DOHH2 (cell line): ENCODE results near the gene QRICH2.

Experiments used
- H3F3A ChIP-seq: fragments of 200-600 bp; sonication (generic), shearing (Covaris generic); 2 replicates; pipeline ENCODE4 v1.6.0; 2016; ENCODE audit warnings: antibody characterized with exemption, mild to moderate bottlenecking; ENCODE audit not compliant: control insufficient read depth, insufficient read depth
- H3K27ac ChIP-seq: fragments of 200-600 bp; sonication (generic); 2 replicates; pipeline ENCODE4 v1.5.1; 2014; ENCODE audit warnings: low read depth, mild to moderate bottlenecking, low read length, moderate library complexity
- H3K27me3 ChIP-seq: fragments of 200-600 bp; sonication (generic); 2 replicates; pipeline ENCODE4 v1.6.1; 2014; ENCODE audit warnings: mild to moderate bottlenecking, low read length, mixed read lengths; ENCODE audit not compliant: control insufficient read depth
- H3K36me3 ChIP-seq: fragments of 200-600 bp; sonication (generic); 2 replicates; pipeline ENCODE4 v1.6.1; 2014; ENCODE audit warnings: mild to moderate bottlenecking, low read length, moderate library complexity, mixed read lengths; ENCODE audit not compliant: control insufficient read depth
- H3K4me1 ChIP-seq: fragments of 200-600 bp; sonication (generic); 2 replicates; pipeline ENCODE4 v1.6.1; 2014; ENCODE audit warnings: mild to moderate bottlenecking, low read length, mixed read lengths; ENCODE audit not compliant: control insufficient read depth
- H3K4me2 ChIP-seq: fragments of 200-600 bp; sonication (generic); 2 replicates; pipeline ENCODE4 v1.6.0; 2014; ENCODE audit warnings: mild to moderate bottlenecking, low read length, moderate library complexity
- H3K4me3 ChIP-seq: fragments of 200-600 bp; sonication (generic); 2 replicates; pipeline ENCODE4 v1.5.1; 2014; ENCODE audit warnings: mild to moderate bottlenecking, low read length, mixed read lengths
- H3K79me2 ChIP-seq: fragments of 200-600 bp; sonication (generic); 2 replicates; pipeline ENCODE4 v1.6.1; 2014; ENCODE audit warnings: mild to moderate bottlenecking, low read length, mixed read lengths; ENCODE audit not compliant: control insufficient read depth
- H3K9me2 ChIP-seq: fragments of 200-600 bp; sonication (generic); replicated peaks from 2 replicates; pipeline ENCODE4 v1.6.1; 2014; ENCODE audit warnings: mild to moderate bottlenecking, low read length, mixed read lengths; ENCODE audit not compliant: control insufficient read depth
- H3K9me3 ChIP-seq: fragments of 200-600 bp; sonication (generic); 2 replicates; pipeline ENCODE4 v1.6.1; 2014; ENCODE audit warnings: antibody characterized with exemption, low read length, mixed read lengths; ENCODE audit not compliant: control insufficient read depth, insufficient read depth
- H4K20me1 ChIP-seq: fragments of 200-600 bp; sonication (generic); 2 replicates; pipeline ENCODE4 v1.6.0; 2014; ENCODE audit warnings: low read depth, mild to moderate bottlenecking, antibody characterized with exemption, low read length, moderate library complexity; ENCODE audit not compliant: control insufficient read depth, insufficient read depth
- EZH2phosphoT487 ChIP-seq: fragments of 200-600 bp; sonication (generic); IDR thresholded peaks from 2 replicates; pipeline ENCODE4 v1.6.1; 2017; ENCODE audit warnings: borderline replicate concordance, mild to moderate bottlenecking, antibody characterized with exemption, low read length, moderate library complexity, mixed read lengths
- TF ChIP-seq, protein P1 (sequence below): fragments of 200-600 bp; sonication (generic); IDR thresholded peaks from one replicate; pipeline ENCODE4 v1.5.1; 2014; ENCODE audit warnings: antibody characterized with exemption, mild to moderate bottlenecking, low read depth, low read length; ENCODE audit not compliant: poor library complexity, severe bottlenecking

QRICH2 gene

DNA sequence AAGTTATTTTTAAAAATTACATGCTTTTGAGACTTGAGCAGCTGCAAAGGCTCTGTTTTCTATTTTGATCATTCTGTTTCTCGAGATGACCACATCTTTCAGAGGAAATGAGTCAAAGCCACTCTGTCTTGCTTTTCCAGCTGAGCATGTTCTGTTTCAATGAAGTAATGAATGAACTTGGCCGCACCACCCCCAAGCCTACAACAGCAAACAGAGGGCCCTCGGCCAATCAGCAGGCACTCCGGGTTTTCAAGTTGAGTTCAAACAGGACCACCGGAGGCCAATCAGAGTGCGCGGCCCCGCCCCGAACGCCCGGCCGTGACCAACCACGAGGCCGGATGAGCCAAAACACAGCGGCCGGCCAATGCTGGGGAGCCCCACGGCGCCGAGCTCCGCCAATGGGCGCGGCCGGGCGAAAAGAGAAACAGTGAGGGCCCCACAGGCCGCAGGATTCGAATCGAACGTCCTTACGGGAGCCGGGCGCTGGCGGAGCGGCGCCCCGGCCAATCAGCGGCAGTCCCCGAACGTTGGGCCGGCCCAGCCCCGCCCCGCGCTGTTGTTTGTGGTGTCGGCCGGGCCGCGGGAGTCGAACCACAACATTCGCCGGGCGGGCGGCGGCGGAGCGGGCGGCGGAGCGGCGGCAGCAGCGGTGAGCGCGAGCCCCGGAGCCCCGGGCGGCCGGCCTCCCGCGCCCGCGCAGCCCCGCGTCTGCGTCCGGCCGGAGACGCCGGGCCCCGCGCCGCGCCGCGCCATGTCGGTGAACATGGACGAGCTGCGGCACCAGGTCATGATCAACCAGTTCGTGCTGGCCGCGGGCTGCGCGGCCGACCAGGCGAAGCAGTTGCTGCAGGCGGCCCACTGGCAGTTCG, 43.1 kb downstream of the QRICH2 start, which contains the start of gene UBALD2:
TSS of gene UBALD2 (plus strand) at position 594 of the 869 bp plus-strand sequence. CDS start at position 752, 158 bp downstream.
- Histone ChIP-seq H3K27ac (peak within 1 kb of the TSS; percentile 91), H3K4me1 (peaks cover 83% of the 10 kb centered on the region), H3K36me3 (peaks cover 39% of the 10 kb centered on the region), H3K4me2 (peak within 1 kb of the TSS; percentile 81), H3K27me3 (no peaks in the 10 kb centered on the region), H4K20me1 (no peaks in the 10 kb centered on the region), H3K9me3 (no peaks in the 10 kb centered on the region), H3K79me2 (peaks cover 45% of the 10 kb centered on the region), H3K9me2 (no peaks in the 10 kb centered on the region), H3F3A (peaks cover 33% of the 10 kb centered on the region), H3K4me3 (peak within 1 kb of the TSS; percentile 88)
- no peak for TF ChIP-seq EZH2phosphoT487
- TF ChIP-seq, protein P1, sequence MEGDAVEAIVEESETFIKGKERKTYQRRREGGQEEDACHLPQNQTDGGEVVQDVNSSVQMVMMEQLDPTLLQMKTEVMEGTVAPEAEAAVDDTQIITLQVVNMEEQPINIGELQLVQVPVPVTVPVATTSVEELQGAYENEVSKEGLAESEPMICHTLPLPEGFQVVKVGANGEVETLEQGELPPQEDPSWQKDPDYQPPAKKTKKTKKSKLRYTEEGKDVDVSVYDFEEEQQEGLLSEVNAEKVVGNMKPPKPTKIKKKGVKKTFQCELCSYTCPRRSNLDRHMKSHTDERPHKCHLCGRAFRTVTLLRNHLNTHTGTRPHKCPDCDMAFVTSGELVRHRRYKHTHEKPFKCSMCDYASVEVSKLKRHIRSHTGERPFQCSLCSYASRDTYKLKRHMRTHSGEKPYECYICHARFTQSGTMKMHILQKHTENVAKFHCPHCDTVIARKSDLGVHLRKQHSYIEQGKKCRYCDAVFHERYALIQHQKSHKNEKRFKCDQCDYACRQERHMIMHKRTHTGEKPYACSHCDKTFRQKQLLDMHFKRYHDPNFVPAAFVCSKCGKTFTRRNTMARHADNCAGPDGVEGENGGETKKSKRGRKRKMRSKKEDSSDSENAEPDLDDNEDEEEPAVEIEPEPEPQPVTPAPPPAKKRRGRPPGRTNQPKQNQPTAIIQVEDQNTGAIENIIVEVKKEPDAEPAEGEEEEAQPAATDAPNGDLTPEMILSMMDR, result no peak

DNA sequence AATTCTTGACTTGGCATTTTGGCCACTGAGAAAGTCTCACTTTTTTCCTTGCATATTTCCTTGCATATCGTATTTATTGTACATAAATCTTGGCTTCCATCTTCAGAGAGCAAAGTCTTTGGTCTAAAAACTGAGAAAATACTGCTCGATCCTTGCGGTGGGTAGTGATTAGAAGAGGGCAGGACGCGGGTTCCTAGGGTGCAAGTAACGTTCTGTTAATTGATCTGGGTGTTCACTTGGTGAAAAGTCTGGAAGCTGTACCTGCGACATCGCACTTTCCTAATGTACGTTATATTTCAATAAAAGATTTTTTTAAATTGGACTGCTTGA, 43.7 kb downstream of the QRICH2 start:
- H3K9me3 ChIP-seq, result no peaks in the 10 kb centered on the region
- peak overlapping the region; percentile 77 for H3K27ac ChIP-seq
- peaks cover 83% of the 10 kb centered on the region for H3K4me1 ChIP-seq
- H3K4me3 ChIP-seq, result peak overlapping the region; percentile 62
- no peaks in the 10 kb centered on the region for H3K27me3 ChIP-seq
- H3K9me2 ChIP-seq, result no peaks in the 10 kb centered on the region
- TF ChIP-seq, protein P1, result no peak
- no peak for TF ChIP-seq EZH2phosphoT487
- peaks cover 39% of the 10 kb centered on the region for H3K79me2 ChIP-seq
- H3K4me2 ChIP-seq, result peak overlapping the region; percentile 67
- H3F3A ChIP-seq, result peaks cover 34% of the 10 kb centered on the region
- H4K20me1 ChIP-seq, result no peaks in the 10 kb centered on the region
- H3K36me3 ChIP-seq, result peaks cover 33% of the 10 kb centered on the region

DNA sequence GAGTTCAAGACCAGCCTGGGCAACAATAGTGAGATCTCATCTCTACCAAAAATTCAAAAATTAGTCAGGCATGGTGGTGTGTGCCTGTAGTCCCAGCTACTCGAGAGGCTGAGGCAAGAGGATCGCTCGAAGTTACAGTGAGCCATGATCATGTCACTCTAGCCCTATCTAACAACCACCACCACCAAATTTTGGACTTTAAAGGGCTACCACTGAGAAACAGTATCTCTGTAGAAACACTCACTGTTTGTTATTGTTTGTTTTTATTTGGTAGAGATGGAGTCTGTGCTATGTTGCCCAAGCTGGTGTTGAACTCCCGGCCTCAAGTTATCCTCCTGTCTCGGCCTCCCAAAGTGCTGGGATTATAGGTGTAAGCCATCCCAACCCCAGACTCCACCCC, 44.2 kb downstream of the QRICH2 start:
- H3F3A ChIP-seq, result peaks cover 31% of the 10 kb centered on the region
- H3K4me1 ChIP-seq, result peaks cover 83% of the 10 kb centered on the region
- peaks cover 34% of the 10 kb centered on the region for H3K79me2 ChIP-seq
- no peaks in the 10 kb centered on the region for H3K9me3 ChIP-seq
- no peaks in the 10 kb centered on the region for H3K27me3 ChIP-seq
- peak overlapping the region; percentile 77 for H3K27ac ChIP-seq
- peak overlapping the region; percentile 67 for H3K4me2 ChIP-seq
- H3K4me3 ChIP-seq, result peak overlapping the region; percentile 62
- H4K20me1 ChIP-seq, result no peaks in the 10 kb centered on the region
- H3K36me3 ChIP-seq, result peaks cover 29% of the 10 kb centered on the region
- H3K9me2 ChIP-seq, result no peaks in the 10 kb centered on the region
- TF ChIP-seq, protein P1, result no peak
- TF ChIP-seq EZH2phosphoT487, result no peak
